Astrocyte (in vitro differentiated cells and primary cell): Measurements from ENCODE around the gene PPT1. TPM values are rescaled to one million over a fixed set of nuclear protein-coding genes. Genes with fewer than 3 reads are reported as not detected.

Experiments
- DNase-seq: peaks from one replicate; pipeline ENCODE4 v3.0.0-alpha.2; 2010; ENCODE audit warnings: low read depth
- FAIRE-seq: peaks from 2 replicates; lab custom pipeline; 2011; peaks lifted over from hg19 to GRCh38; lab: Jason Lieb, UNC
- H2AFZ ChIP-seq: 2 replicates; pipeline ENCODE4 v1.6.0; 2012; ENCODE audit warnings: low read depth, low read length, inconsistent platforms
- H3K27ac ChIP-seq: 2 replicates; pipeline ENCODE4 v1.5.1; 2011; ENCODE audit warnings: low read depth, low read length, inconsistent platforms
- H3K27me3 ChIP-seq: 2 replicates; pipeline ENCODE4 v1.6.0; 2011; ENCODE audit warnings: low read length, inconsistent platforms; ENCODE audit not compliant: insufficient read depth
- H3K36me3 ChIP-seq: 2 replicates; pipeline ENCODE4 v1.5.1; 2011; ENCODE audit warnings: low read length, inconsistent platforms; ENCODE audit not compliant: insufficient read depth
- H3K4me1 ChIP-seq: 2 replicates; pipeline ENCODE4 v1.5.1; 2011; ENCODE audit warnings: low read length, inconsistent platforms; ENCODE audit not compliant: insufficient read depth
- H3K4me2 ChIP-seq: 2 replicates; pipeline ENCODE4 v1.6.0; 2012; ENCODE audit warnings: low read length, inconsistent platforms
- H3K4me3 ChIP-seq: 2 replicates; pipeline ENCODE4 v1.5.1; 2011; ENCODE audit warnings: low read depth, mild to moderate bottlenecking, low read length, inconsistent platforms; ENCODE audit not compliant: insufficient read depth
- H3K79me2 ChIP-seq: 2 replicates; pipeline ENCODE4 v1.6.0; 2012; ENCODE audit warnings: mild to moderate bottlenecking, low read length, inconsistent platforms; ENCODE audit not compliant: insufficient read depth
- H3K9ac ChIP-seq: 2 replicates; pipeline ENCODE4 v1.6.0; 2012; ENCODE audit warnings: mild to moderate bottlenecking, low read length, inconsistent platforms
- H3K9me3 ChIP-seq: 2 replicates; pipeline ENCODE4 v1.5.1; 2012; ENCODE audit warnings: low read depth, mild to moderate bottlenecking, low read length, inconsistent platforms; ENCODE audit not compliant: insufficient read depth
- H4K20me1 ChIP-seq: 2 replicates; pipeline ENCODE4 v1.6.0; 2012; ENCODE audit warnings: low read length, inconsistent platforms; ENCODE audit not compliant: insufficient read depth
- H3K27ac Mint-ChIP-seq: one replicate; pipeline ENCODE4 v1.8.0; 2021; ENCODE audit warnings: mild to moderate bottlenecking, mixed read lengths; ENCODE audit not compliant: unreplicated experiment
- H3K27me3 Mint-ChIP-seq: one replicate; pipeline ENCODE4 v1.8.0; 2021; ENCODE audit warnings: low read depth, mixed read lengths; ENCODE audit not compliant: unreplicated experiment
- H3K36me3 Mint-ChIP-seq: one replicate; pipeline ENCODE4 v1.8.0; 2021; ENCODE audit warnings: low read depth, mixed read lengths; ENCODE audit not compliant: unreplicated experiment
- H3K4me1 Mint-ChIP-seq: one replicate; pipeline ENCODE4 v1.8.0; 2021; ENCODE audit warnings: low read depth, mixed read lengths; ENCODE audit not compliant: unreplicated experiment
- H3K4me3 Mint-ChIP-seq: one replicate; pipeline ENCODE4 v1.8.0; 2021; ENCODE audit warnings: mild to moderate bottlenecking, moderate library complexity, mixed read lengths; ENCODE audit not compliant: unreplicated experiment
- H3K9me3 Mint-ChIP-seq: one replicate; pipeline ENCODE4 v1.8.0; 2021; ENCODE audit warnings: mild to moderate bottlenecking, mixed read lengths; ENCODE audit not compliant: unreplicated experiment
- CTCF ChIP-seq: IDR thresholded peaks from 2 replicates; pipeline ENCODE4 v1.5.1; 2011; ENCODE audit warnings: low read depth, mild to moderate bottlenecking, inconsistent platforms, low read length, moderate library complexity; ENCODE audit not compliant: insufficient read depth
- EZH2 ChIP-seq: IDR thresholded peaks from 2 replicates; pipeline ENCODE4 v1.6.1; 2012; ENCODE audit warnings: mild to moderate bottlenecking, low read length, inconsistent platforms; ENCODE audit not compliant: insufficient read depth
- total RNA-seq: library from RNA; stranded (reverse); gene quantifications from 2 replicates; pipeline ENCODE4 v1.2.1, GENCODE V29; 2021

The PPT1 gene
- total RNA-seq, 1 donor from 2014 or later = 33.1 TPM

DNA sequence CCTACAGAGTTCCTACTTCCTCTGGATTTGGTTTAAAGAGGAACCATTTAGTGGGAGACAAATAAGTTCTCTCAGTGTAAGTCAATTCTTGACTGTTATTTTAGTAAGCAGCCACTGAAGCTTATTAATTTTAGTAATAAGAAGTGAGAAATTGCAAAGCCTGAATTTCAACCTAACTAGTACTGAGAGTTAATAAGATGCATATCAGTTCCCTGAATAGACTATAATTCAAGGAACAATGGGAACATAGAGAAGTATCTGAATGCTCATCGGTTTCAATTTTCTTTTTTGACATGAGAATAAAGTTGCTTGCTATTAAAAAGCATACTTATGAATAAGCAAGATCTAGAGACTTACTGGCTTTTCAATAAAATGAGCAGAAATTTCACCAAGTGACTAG lies 8.0 kb upstream of the PPT1 start:
- Mint-ChIP-seq H3K36me3 (no peaks in the 10 kb centered on the region), H3K4me1 (no peaks in the 10 kb centered on the region), H3K27me3 (peaks cover 18% of the 10 kb centered on the region), H3K27ac (no peak overlapping the region), H3K9me3 (peaks cover 7% of the 10 kb centered on the region), H3K4me3 (no peak overlapping the region)
- peaks cover 2% of the 10 kb centered on the region for H3K27me3 ChIP-seq
- no peaks in the 10 kb centered on the region for H3K79me2 ChIP-seq
- no peaks in the 10 kb centered on the region for H3K36me3 ChIP-seq
- TF ChIP-seq EZH2 = no peak
- no peak for TF ChIP-seq CTCF
- H3K4me1 ChIP-seq = no peaks in the 10 kb centered on the region
- H3K9me3 ChIP-seq = peaks cover 6% of the 10 kb centered on the region
- H3K9ac ChIP-seq = no peak overlapping the region
- no peak overlapping the region for H3K4me3 ChIP-seq
- no peak for DNase-seq
- H3K27ac ChIP-seq = no peak overlapping the region
- H3K4me2 ChIP-seq = no peak overlapping the region
- H2AFZ ChIP-seq = no peak overlapping the region
- no peak for FAIRE-seq
- no peaks in the 10 kb centered on the region for H4K20me1 ChIP-seq

DNA sequence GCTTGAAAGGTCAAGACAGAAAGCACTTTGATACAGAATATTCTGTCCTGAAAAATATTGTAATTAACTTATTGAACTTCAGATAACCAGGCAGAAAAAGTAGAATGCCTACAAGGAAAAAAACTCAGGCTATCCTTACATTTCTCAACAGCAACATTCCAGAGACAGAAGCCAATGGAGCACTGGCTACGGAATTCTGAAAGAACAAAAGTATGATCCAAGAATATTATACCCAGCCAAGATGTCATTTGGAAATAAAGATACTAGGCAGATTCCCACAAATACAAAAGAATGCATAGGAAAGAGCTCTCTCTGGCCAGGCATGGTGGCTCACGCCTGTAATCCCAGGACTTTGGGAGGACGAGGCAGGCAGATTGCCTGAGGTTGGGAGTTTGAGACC lies 5.8 kb upstream of the PPT1 start:
- Histone ChIP-seq H3K9me3 (peaks cover 6% of the 10 kb centered on the region), H3K4me3 (no peak overlapping the region), H4K20me1 (no peaks in the 10 kb centered on the region), H3K36me3 (no peaks in the 10 kb centered on the region), H3K9ac (no peak overlapping the region), H3K4me1 (no peaks in the 10 kb centered on the region), H3K79me2 (no peaks in the 10 kb centered on the region), H3K4me2 (no peak overlapping the region), H3K27me3 (no peaks in the 10 kb centered on the region), H3K27ac (no peak overlapping the region), H2AFZ (no peak overlapping the region)
- no peaks in the 10 kb centered on the region for H3K36me3 Mint-ChIP-seq
- H3K27me3 Mint-ChIP-seq = peaks cover 18% of the 10 kb centered on the region
- H3K4me1 Mint-ChIP-seq = no peaks in the 10 kb centered on the region
- no peak overlapping the region for H3K27ac Mint-ChIP-seq
- TF ChIP-seq EZH2 = no peak
- no peak for TF ChIP-seq CTCF
- H3K4me3 Mint-ChIP-seq = no peak overlapping the region
- DNase-seq (no peak), FAIRE-seq (no peak)
- peaks cover 4% of the 10 kb centered on the region for H3K9me3 Mint-ChIP-seq

- H3K9me3 Mint-ChIP-seq = peaks cover 4% of the 10 kb centered on the region
- TF ChIP-seq CTCF = no peak
- no peak for TF ChIP-seq EZH2
- no peak for DNase-seq
- H3K4me3 ChIP-seq = no peak overlapping the region
- no peak overlapping the region for H3K9ac ChIP-seq
- FAIRE-seq = no peak
- H3K79me2 ChIP-seq = no peaks in the 10 kb centered on the region
- H3K4me2 ChIP-seq = no peak overlapping the region
- H3K27ac ChIP-seq = no peak overlapping the region
- H2AFZ ChIP-seq = no peak overlapping the region
- peaks cover 2% of the 10 kb centered on the region for H3K4me1 Mint-ChIP-seq
- peaks cover 14% of the 10 kb centered on the region for H3K27me3 Mint-ChIP-seq
- no peaks in the 10 kb centered on the region for H3K27me3 ChIP-seq
- H3K36me3 Mint-ChIP-seq = no peaks in the 10 kb centered on the region
- H4K20me1 ChIP-seq = no peaks in the 10 kb centered on the region
- H3K4me3 Mint-ChIP-seq = no peak overlapping the region
- no peak overlapping the region for H3K27ac Mint-ChIP-seq
- no peaks in the 10 kb centered on the region for H3K36me3 ChIP-seq
- H3K4me1 ChIP-seq = no peaks in the 10 kb centered on the region
- peaks cover 6% of the 10 kb centered on the region for H3K9me3 ChIP-seq
Measured at GRCh38 chr1:40102038-40102437, 5.0 kb upstream of the PPT1 start.
